CD4-positive, CD25-positive, alpha-beta regulatory T cell (primary cell): ENCODE data around the gene EPS8L1. TPM values are rescaled to one million over a fixed set of nuclear protein-coding genes. Genes with fewer than 3 reads are reported as not detected.
A peak's percentile ranks its signal among the peaks of the same experiment; 100 is the strongest.

Experiments used
- ATAC-seq, 2 donors: fragments of 150-1000 bp; cut with Tn5 transposase; one replicate each; pipeline ENCODE4 v1.10.0; 2021; ENCODE audit warnings: low read depth in 2 of 2, moderate number of reproducible peaks in 2 of 2, moderate library complexity in 1 of 2
- DNase-seq, 3 donors: peaks; one replicate each; pipeline versions ENCODE4 v3.0.0 to v3.0.0-alpha.2; 2012 to 2022; ENCODE audit warnings: mixed read lengths in 1 of 3
- H3K27ac ChIP-seq: one replicate; pipeline ENCODE4 v1.7.0; 2013; ENCODE audit warnings: mild to moderate bottlenecking, low read length; ENCODE audit not compliant: insufficient read depth, poor library complexity, severe bottlenecking
- H3K27me3 ChIP-seq: one replicate; pipeline ENCODE4 v1.7.0; 2013; ENCODE audit warnings: low read length; ENCODE audit not compliant: control insufficient read depth, insufficient read depth
- H3K36me3 ChIP-seq: one replicate; pipeline ENCODE4 v1.7.0; 2013; ENCODE audit warnings: mild to moderate bottlenecking, low read length, moderate library complexity; ENCODE audit not compliant: control insufficient read depth, insufficient read depth
- H3K4me1 ChIP-seq: 2 replicates; pipeline ENCODE4 v1.7.0; 2013; ENCODE audit warnings: mild to moderate bottlenecking, low read length; ENCODE audit not compliant: insufficient read depth, control insufficient read depth, poor library complexity, severe bottlenecking
- H3K4me3 ChIP-seq: one replicate; pipeline ENCODE4 v1.7.0; 2013; ENCODE audit warnings: low read depth, mild to moderate bottlenecking, low read length, moderate library complexity
- H3K9me3 ChIP-seq, 2 experiments: 1 replicate in 1 of 2; 2 replicates in 1 of 2; pipeline ENCODE4 v1.7.0; 2013; ENCODE audit warnings: low read length in 2 of 2, mild to moderate bottlenecking in 1 of 2, moderate library complexity in 1 of 2; ENCODE audit not compliant: control insufficient read depth in 2 of 2
- H3K27ac Mint-ChIP-seq, 3 donors: one replicate each; pipeline ENCODE4 v1.8.0; 2020 to 2022; ENCODE audit warnings: mild to moderate bottlenecking in 3 of 3, mixed read lengths in 3 of 3, moderate library complexity in 2 of 3
- H3K27me3 Mint-ChIP-seq: one replicate; pipeline ENCODE4 v1.8.0; 2022; ENCODE audit warnings: mild to moderate bottlenecking, mixed read lengths
- H3K36me3 Mint-ChIP-seq: one replicate; pipeline ENCODE4 v1.8.0; 2020; ENCODE audit warnings: mixed read lengths
- H3K4me1 Mint-ChIP-seq, 4 donors: one replicate each; pipeline ENCODE4 v1.8.0; 2020 to 2022; ENCODE audit warnings: mixed read lengths in 4 of 4, mild to moderate bottlenecking in 1 of 4
- H3K4me3 Mint-ChIP-seq, 4 donors: one replicate each; pipeline ENCODE4 v1.8.0; 2020 to 2022; ENCODE audit warnings: mild to moderate bottlenecking in 4 of 4, mixed read lengths in 4 of 4, moderate library complexity in 3 of 4
- H3K9me3 Mint-ChIP-seq, 7 donors: one replicate each; pipeline ENCODE4 v1.8.0; 2020 to 2022; ENCODE audit warnings: mixed read lengths in 7 of 7, mild to moderate bottlenecking in 3 of 7, moderate library complexity in 2 of 7
- polyA plus RNA-seq, 4 donors: library from polyadenylated mRNA; unstranded; fragments of 300-500 nt; fragmentation: Illumina TruSeq; gene quantifications; one replicate each; pipeline ENCODE4 v1.2.3, GENCODE V29; 2021
- total RNA-seq: library from RNA; stranded (reverse); gene quantifications from one replicate; pipeline ENCODE4 v1.2.3, GENCODE V29; 2022

Gene EPS8L1
- total and polyA plus RNA-seq, 5 donors from 2014 or later: 0.41 to 4.4 (median 1.5) TPM

- Histone ChIP-seq H3K4me3 (no peak overlapping the region), H3K9me3 (no peaks in the 10 kb centered on the region), H3K27me3 (no peaks in the 10 kb centered on the region), H3K4me1 (peaks cover 27% of the 10 kb centered on the region), H3K27ac (no peak overlapping the region), H3K36me3 (peaks cover 26% of the 10 kb centered on the region)
- H3K27ac Mint-ChIP-seq: no peak overlapping the region
- peaks cover 20% of the 10 kb centered on the region for H3K36me3 Mint-ChIP-seq
- ATAC-seq (no peak), DNase-seq (no peak)
- H3K4me1 Mint-ChIP-seq: peaks cover 0 to 35% (median 17%) of the 10 kb centered on the region in 4 donors
- peaks cover 0 to 2% (median 0%) of the 10 kb centered on the region in 7 donors for H3K9me3 Mint-ChIP-seq
- no peak overlapping the region for H3K4me3 Mint-ChIP-seq
- peaks cover 6% of the 10 kb centered on the region for H3K27me3 Mint-ChIP-seq
Observed at GRCh38 chr19:55112246-55112776, 36.6 kb downstream of the EPS8L1 start.

GRCh38 chr19:55112777-55113569 lies 37.3 kb downstream of the EPS8L1 start:
- peaks cover 10% of the 10 kb centered on the region for H3K27me3 Mint-ChIP-seq
- peaks cover 0 to 39% (median 22%) of the 10 kb centered on the region in 4 donors for H3K4me1 Mint-ChIP-seq
- DNase-seq: no peak

GRCh38 chr19:55113570-55114039 lies 37.9 kb downstream of the EPS8L1 start:
- H3K27me3 Mint-ChIP-seq: peaks cover 10% of the 10 kb centered on the region

More at GRCh38 chr19:55112777-55113569, 37.3 kb downstream of the EPS8L1 start:
- peaks cover 30% of the 10 kb centered on the region for H3K4me1 ChIP-seq
- no peaks in the 10 kb centered on the region for H3K27me3 ChIP-seq
- H3K36me3 ChIP-seq: peaks cover 26% of the 10 kb centered on the region
- H3K4me3 Mint-ChIP-seq: peak overlapping the region in 2 of 4 donors; percentile 19 to 27
- no peaks in the 10 kb centered on the region for H3K9me3 ChIP-seq
- H3K9me3 Mint-ChIP-seq: peaks cover 0 to 2% (median 0%) of the 10 kb centered on the region in 7 donors
- no peak overlapping the region for H3K27ac ChIP-seq
- no peak for ATAC-seq
- H3K4me3 ChIP-seq: no peak overlapping the region
- peaks cover 20% of the 10 kb centered on the region for H3K36me3 Mint-ChIP-seq
- H3K27ac Mint-ChIP-seq: no peak overlapping the region

GRCh38 chr19:55114566-55115145 lies 39.0 kb downstream of the EPS8L1 start:
- ATAC-seq: no peak
- no peak overlapping the region for H3K4me3 ChIP-seq
- Mint-ChIP-seq H3K36me3 (peaks cover 8% of the 10 kb centered on the region), H3K4me1 (peaks cover 5 to 49% (median 29%) of the 10 kb centered on the region in 4 donors), H3K27me3 (peaks cover 10% of the 10 kb centered on the region), H3K4me3 (peak overlapping the region; percentile 51 to 100 (median 80)), H3K27ac (peak overlapping the region in 1 of 3 donors; percentile 98), H3K9me3 (peaks cover 0 to 1% (median 0%) of the 10 kb centered on the region in 7 donors)
- H3K27me3 ChIP-seq: no peaks in the 10 kb centered on the region
- no peak for DNase-seq
- no peak overlapping the region for H3K27ac ChIP-seq
- peaks cover 37% of the 10 kb centered on the region for H3K4me1 ChIP-seq
- no peaks in the 10 kb centered on the region for H3K9me3 ChIP-seq
- peaks cover 17% of the 10 kb centered on the region for H3K36me3 ChIP-seq

More at GRCh38 chr19:55113570-55114039, 37.9 kb downstream of the EPS8L1 start:
- peak overlapping the region in 1 of 4 donors; percentile 19 for H3K4me3 Mint-ChIP-seq
- H3K4me1 ChIP-seq: peaks cover 37% of the 10 kb centered on the region
- no peak overlapping the region for H3K27ac Mint-ChIP-seq
- no peak overlapping the region for H3K27ac ChIP-seq
- H3K9me3 Mint-ChIP-seq: no peaks in the 10 kb centered on the region
- peaks cover 25% of the 10 kb centered on the region for H3K36me3 ChIP-seq
- no peaks in the 10 kb centered on the region for H3K9me3 ChIP-seq
- H3K27me3 ChIP-seq: no peaks in the 10 kb centered on the region
- H3K4me1 Mint-ChIP-seq: peaks cover 0 to 42% (median 23%) of the 10 kb centered on the region in 4 donors
- ATAC-seq (no peak), DNase-seq (no peak)
- peaks cover 17% of the 10 kb centered on the region for H3K36me3 Mint-ChIP-seq
- no peak overlapping the region for H3K4me3 ChIP-seq

GRCh38 chr19:55115446-55116065 lies 39.9 kb downstream of the EPS8L1 start:
- Histone ChIP-seq H3K4me1 (peaks cover 37% of the 10 kb centered on the region), H3K36me3 (peaks cover 10% of the 10 kb centered on the region), H3K27ac (peak overlapping the region; percentile 39), H3K27me3 (no peaks in the 10 kb centered on the region), H3K4me3 (peak overlapping the region; percentile 76), H3K9me3 (no peaks in the 10 kb centered on the region)
- peak overlapping the region; percentile 96 to 100 (median 98) for H3K4me3 Mint-ChIP-seq
- peaks cover 10% of the 10 kb centered on the region for H3K27me3 Mint-ChIP-seq
- peak overlapping the region; percentile 98 to 99 (median 99) for H3K27ac Mint-ChIP-seq
- ATAC-seq: no peak
- peaks cover 8 to 51% (median 28%) of the 10 kb centered on the region in 4 donors for H3K4me1 Mint-ChIP-seq
- peaks cover 8% of the 10 kb centered on the region for H3K36me3 Mint-ChIP-seq
- DNase-seq: no peak
- peaks cover 0 to 1% (median 0%) of the 10 kb centered on the region in 7 donors for H3K9me3 Mint-ChIP-seq

- peak overlapping the region; percentile 71 for H3K27ac ChIP-seq
- DNase-seq: peak; percentile 41 to 73 (median 41)
Observed at GRCh38 chr19:55116232-55116858, 40.7 kb downstream of the EPS8L1 start.

More at GRCh38 chr19:55116232-55116858, 40.7 kb downstream of the EPS8L1 start:
- H3K27me3 Mint-ChIP-seq: peaks cover 10% of the 10 kb centered on the region
- Histone ChIP-seq H3K4me3 (peak overlapping the region; percentile 76), H3K36me3 (peaks cover 10% of the 10 kb centered on the region), H3K4me1 (peaks cover 37% of the 10 kb centered on the region), H3K9me3 (no peaks in the 10 kb centered on the region), H3K27me3 (no peaks in the 10 kb centered on the region)
- peaks cover 0 to 1% (median 0%) of the 10 kb centered on the region in 7 donors for H3K9me3 Mint-ChIP-seq
- H3K4me1 Mint-ChIP-seq: peaks cover 9 to 48% (median 26%) of the 10 kb centered on the region in 4 donors
- ATAC-seq: no peak
- H3K36me3 Mint-ChIP-seq: peaks cover 2% of the 10 kb centered on the region
- H3K27ac Mint-ChIP-seq: peak overlapping the region; percentile 98 to 99 (median 99)
- H3K4me3 Mint-ChIP-seq: peak overlapping the region; percentile 96 to 100 (median 98)
